GM19397 (cell line): ENCODE results near the gene SLC2A9.

Experiments used
- ATAC-seq: cut with Tn5 transposase; IDR thresholded peaks from one replicate; pipeline ENCODE4 v1.9.1; 2021; ENCODE audit warnings: mild to moderate bottlenecking, moderate library complexity; ENCODE audit not compliant: unreplicated experiment

SLC2A9 gene

GRCh38 chr4:9899306-9900055 is 121.8 kb downstream of the SLC2A9 start:
- no peak for ATAC-seq

- ATAC-seq: no peak
These were observed 122.5 kb downstream of the SLC2A9 start for GRCh38 chr4:9898596-9899305.

- ATAC-seq: no peak
These were observed 126.0 kb downstream of the SLC2A9 start for GRCh38 chr4:9895333-9895705.

- no peak for ATAC-seq
These were observed 126.5 kb downstream of the SLC2A9 start for GRCh38 chr4:9894644-9895332.

- no peak for ATAC-seq
These were observed 127.8 kb downstream of the SLC2A9 start for GRCh38 chr4:9893329-9894108.

- no peak for ATAC-seq
These were observed 129.6 kb downstream of the SLC2A9 start for GRCh38 chr4:9891740-9892139.

GRCh38 chr4:9891056-9891455 is 130.2 kb downstream of the SLC2A9 start:
- no peak for ATAC-seq

GRCh38 chr4:9889306-9889705 is 132.0 kb downstream of the SLC2A9 start:
- no peak for ATAC-seq

GRCh38 chr4:9885958-9886357 is 135.3 kb downstream of the SLC2A9 start:
- no peak for ATAC-seq

GRCh38 chr4:9880406-9881197 is 140.7 kb downstream of the SLC2A9 start:
- no peak for ATAC-seq

- no peak for ATAC-seq
These were observed 144.2 kb downstream of the SLC2A9 start for GRCh38 chr4:9877123-9877522.

GRCh38 chr4:9875516-9875915 is 145.8 kb downstream of the SLC2A9 start:
- no peak for ATAC-seq

- ATAC-seq: no peak
These were observed 146.9 kb downstream of the SLC2A9 start for GRCh38 chr4:9874385-9874784.

GRCh38 chr4:9870165-9870790 is 151.0 kb downstream of the SLC2A9 start:
- no peak for ATAC-seq

- no peak for ATAC-seq
These were observed 153.4 kb downstream of the SLC2A9 start for GRCh38 chr4:9867751-9868425.

GRCh38 chr4:9866931-9867330 is 154.4 kb downstream of the SLC2A9 start:
- no peak for ATAC-seq

- ATAC-seq: no peak
These were observed 159.7 kb downstream of the SLC2A9 start for GRCh38 chr4:9861561-9861960.

GRCh38 chr4:9859810-9860209 is 161.5 kb downstream of the SLC2A9 start:
- no peak for ATAC-seq

GRCh38 chr4:9849538-9849920 is 171.8 kb downstream of the SLC2A9 start:
- no peak for ATAC-seq
